ENCODE data around the gene BCAP29.

The BCAP29 gene

GRCh38 chr7:107600816-107601215 is 20.8 kb downstream of the BCAP29 start:
- DNase-seq (ENCODE audit: low read depth, low spot score), result no peak
- in situ Hi-C loops (cut with HindIII; ENCODE audit: low sequenced_read_pairs), result no loop called here
- TF ChIP-seq CTCF (IDR thresholded peaks at IDR 0.05; ENCODE audit: low read depth, low read length), result no peak
- no peak overlapping the region for H3K4me3 ChIP-seq (ENCODE audit: low read depth, low read length)

GRCh38 chr7:107605218-107605815 is 25.3 kb downstream of the BCAP29 start:
- no peak overlapping the region for H3K4me3 ChIP-seq (ENCODE audit: low read depth, low read length)
- no peak for TF ChIP-seq CTCF (IDR thresholded peaks at IDR 0.05; ENCODE audit: low read depth, low read length)
- no peak for DNase-seq (ENCODE audit: low read depth, low spot score)
- in situ Hi-C loops (cut with HindIII; ENCODE audit: low sequenced_read_pairs), result no loop called here

- no peak for TF ChIP-seq CTCF (IDR thresholded peaks at IDR 0.05; ENCODE audit: low read depth, low read length)
- no peak for DNase-seq (ENCODE audit: low read depth, low spot score)
- H3K4me3 ChIP-seq (ENCODE audit: low read depth, low read length), result no peak overlapping the region
- in situ Hi-C loops (cut with HindIII; ENCODE audit: low sequenced_read_pairs), result no loop called here
These were observed 26.3 kb downstream of the BCAP29 start for GRCh38 chr7:107606303-107606702.

- in situ Hi-C loops (cut with HindIII; ENCODE audit: low sequenced_read_pairs), result no loop called here
- no peak overlapping the region for H3K4me3 ChIP-seq (ENCODE audit: low read depth, low read length)
- no peak for TF ChIP-seq CTCF (IDR thresholded peaks at IDR 0.05; ENCODE audit: low read depth, low read length)
- no peak for DNase-seq (ENCODE audit: low read depth, low spot score)
These were observed 29.8 kb downstream of the BCAP29 start for GRCh38 chr7:107609811-107610261.

- TF ChIP-seq CTCF (IDR thresholded peaks at IDR 0.05; ENCODE audit: low read depth, low read length), result no peak
- H3K4me3 ChIP-seq (ENCODE audit: low read depth, low read length), result no peak overlapping the region
- DNase-seq (ENCODE audit: low read depth, low spot score), result no peak
- in situ Hi-C loops (cut with HindIII; ENCODE audit: low sequenced_read_pairs), result no loop called here
These were observed 30.3 kb downstream of the BCAP29 start for GRCh38 chr7:107610323-107610722.

GRCh38 chr7:107613439-107613838 is 33.4 kb downstream of the BCAP29 start:
- in situ Hi-C loops (cut with HindIII; ENCODE audit: low sequenced_read_pairs), result no loop called here
- DNase-seq (ENCODE audit: low read depth, low spot score), result no peak
- no peak for TF ChIP-seq CTCF (IDR thresholded peaks at IDR 0.05; ENCODE audit: low read depth, low read length)
- no peak overlapping the region for H3K4me3 ChIP-seq (ENCODE audit: low read depth, low read length)

Data from astrocyte of the spinal cord (primary cell).